Endothelial cell of umbilical vein (primary cell): ENCODE data around the gene SLC44A3. TPM values are rescaled to one million over a fixed set of nuclear protein-coding genes. Genes with fewer than 3 reads are reported as not detected.

Experiments used
- BruUV-seq: library from RNA; stranded (reverse); fragments of 400-500 nt; replicated peaks from 2 replicates; lab custom pipeline; 2021; lab: Mats Ljungman, UMichigan
- CTCF ChIA-PET: fragments of 300-600, 350-600 bp; sonication (Branson Sonifier 250); formaldehyde crosslinking; loops from one replicate; lab custom pipeline; 2021; ENCODE audit warnings: antibody characterized with exemption, inconsistent platforms; lab: Charles Lee
- POLR2A ChIA-PET: fragments of 300-600, 350-600 bp; sonication (Branson Sonifier 250); formaldehyde crosslinking; loops from one replicate; lab custom pipeline; 2021; ENCODE audit warnings: antibody characterized with exemption, inconsistent platforms; lab: Charles Lee
- DNase-seq: peaks from one replicate; pipeline ENCODE4 v3.0.0-alpha.2; 2011; ENCODE audit warnings: low read depth, low spot score
- FAIRE-seq: peaks from 2 replicates; lab custom pipeline; 2011; peaks lifted over from hg19 to GRCh38; lab: Jason Lieb, UNC
- H2AFZ ChIP-seq: 2 replicates; pipeline ENCODE4 v1.6.0; 2012; ENCODE audit warnings: low read depth, low read length, control low read depth, inconsistent platforms
- H3K27ac ChIP-seq: 2 replicates; pipeline ENCODE4 v1.5.1; 2011; ENCODE audit warnings: low read depth, mild to moderate bottlenecking, control low read depth, low read length, moderate library complexity; ENCODE audit not compliant: insufficient read depth
- H3K27me3 ChIP-seq, 2 experiments: 2 replicates each; pipeline versions ENCODE4 v1.6.0 to v1.6.1; 2011; ENCODE audit warnings: low read length in 2 of 2, mixed read lengths in 1 of 2; ENCODE audit not compliant: control insufficient read depth in 2 of 2, insufficient read depth in 2 of 2
- H3K36me3 ChIP-seq, 2 experiments: 2 replicates in 1 of 2; 3 replicates in 1 of 2; pipeline ENCODE4 v1.5.1; 2011; ENCODE audit warnings: low read length in 2 of 2, mild to moderate bottlenecking in 1 of 2, moderate library complexity in 1 of 2; ENCODE audit not compliant: control insufficient read depth in 2 of 2, insufficient read depth in 2 of 2; ENCODE audit errors: extremely low read depth in 1 of 2
- H3K4me1 ChIP-seq: 3 replicates; pipeline ENCODE4 v1.5.1; 2011; ENCODE audit warnings: mild to moderate bottlenecking, low read length; ENCODE audit not compliant: control insufficient read depth, insufficient read depth; ENCODE audit errors: extremely low read depth
- H3K4me2 ChIP-seq: 2 replicates; pipeline ENCODE4 v1.6.1; 2011; ENCODE audit warnings: low read length, control low read depth, mixed read lengths; ENCODE audit not compliant: insufficient read depth
- H3K4me3 ChIP-seq, 3 experiments: fragments of 200-600 bp in 1 of 3; sonication (generic), shearing (Covaris generic) in 1 of 3; replicated peaks in 1 of 3; 2 replicates each; pipeline ENCODE4 v1.5.1; 2011 to 2016; ENCODE audit warnings: control low read depth in 3 of 3, low read length in 3 of 3, mild to moderate bottlenecking in 2 of 3, inconsistent platforms in 1 of 3, low read depth in 1 of 3, moderate library complexity in 1 of 3; ENCODE audit not compliant: insufficient read depth in 1 of 3
- H3K79me2 ChIP-seq: 2 replicates; pipeline ENCODE4 v1.6.0; 2012; ENCODE audit warnings: low read length, inconsistent platforms; ENCODE audit not compliant: control insufficient read depth, insufficient read depth
- H3K9ac ChIP-seq: replicated peaks from 2 replicates; pipeline ENCODE3; 2011; ENCODE audit warnings: low read length, control low read depth; ENCODE audit not compliant: insufficient read depth; ENCODE audit errors: extremely low read depth
- H3K9me1 ChIP-seq: replicated peaks from 3 replicates; pipeline ENCODE4 v1.6.0; 2011; ENCODE audit warnings: mild to moderate bottlenecking, low read length; ENCODE audit not compliant: control insufficient read depth, insufficient read depth; ENCODE audit errors: extremely low read depth
- H3K9me3 ChIP-seq: replicated peaks from 2 replicates; pipeline ENCODE4 v1.5.1; 2012; ENCODE audit warnings: low read length, inconsistent platforms; ENCODE audit not compliant: control insufficient read depth, insufficient read depth
- H4K20me1 ChIP-seq: replicated peaks from 2 replicates; pipeline ENCODE3; 2011; ENCODE audit warnings: mild to moderate bottlenecking, low read length; ENCODE audit not compliant: control insufficient read depth, insufficient read depth; ENCODE audit errors: extremely low read depth
- EZH2 ChIP-seq: IDR thresholded peaks from 2 replicates; pipeline ENCODE4 v1.6.1; 2012; ENCODE audit warnings: borderline replicate concordance, low read depth, mild to moderate bottlenecking, moderate library complexity, low read length, inconsistent platforms; ENCODE audit not compliant: severe bottlenecking
- FOS ChIP-seq: IDR thresholded peaks from 2 replicates; pipeline ENCODE4 v1.6.1; 2011; ENCODE audit warnings: mild to moderate bottlenecking, low read length, moderate library complexity, borderline replicate concordance; ENCODE audit not compliant: insufficient read depth
- GATA2 ChIP-seq: IDR thresholded peaks from 2 replicates; pipeline ENCODE4 v1.7.0; 2011; ENCODE audit warnings: low read depth, mild to moderate bottlenecking, moderate library complexity, mixed read lengths, low read length; ENCODE audit not compliant: insufficient read length, insufficient read depth
- JUN ChIP-seq: IDR thresholded peaks from 2 replicates; pipeline ENCODE4 v1.6.1; 2011; ENCODE audit warnings: borderline replicate concordance, low read depth; ENCODE audit not compliant: insufficient read length, insufficient read depth
- MYC ChIP-seq: IDR thresholded peaks from one replicate; pipeline ENCODE4 v1.6.1; 2011; ENCODE audit warnings: mild to moderate bottlenecking, low read depth, low read length
- POLR2A ChIP-seq: IDR thresholded peaks from 2 replicates; pipeline ENCODE4 v1.6.1; 2012; ENCODE audit warnings: low read depth, mild to moderate bottlenecking, control low read depth, low read length
- POLR2AphosphoS5 ChIP-seq: IDR thresholded peaks from 2 replicates; pipeline ENCODE4 v1.6.1; 2012; ENCODE audit warnings: low read depth, mild to moderate bottlenecking, control low read depth, low read length, moderate library complexity; ENCODE audit not compliant: insufficient read depth
- dilution Hi-C: fragments of 300-500 bp; cut with MboI; formaldehyde crosslinking; loops from one replicate; pipeline ENCODE4 v1.15.0; 2019; ENCODE audit warnings: low sequenced_read_pairs; ENCODE audit not compliant: extremely low pct_ligation_motif_present
- intact Hi-C: fragments of 100-400 bp; cut with micrococcal nuclease; formaldehyde crosslinking; loops from one replicate; pipeline ENCODE4 v1.10.0; 2022
- polyA plus RNA-seq, 4 experiments: library from polyadenylated mRNA; depleted of rRNA in 3 of 4; stranded (reverse) in 3 of 4; unstranded in 1 of 4; fragments of >200 nt; gene quantifications; 2 replicates each; pipeline versions ENCODE4 v1.2.1 to v1.2.3, GENCODE V29; 2011 to 2012; ENCODE audit warnings: missing spikeins in 1 of 4
- total RNA-seq: library from RNA; stranded (reverse); gene quantifications from 2 replicates; pipeline ENCODE4 v1.2.3, GENCODE V29; 2021
- TF ChIP-seq, protein P1 (sequence below), 2 donors: IDR thresholded peaks; 1 replicate in 1 of 2; 2 replicates in 1 of 2; pipeline ENCODE4 v1.5.1; 2011; ENCODE audit warnings: low read length in 2 of 2, mild to moderate bottlenecking in 2 of 2, moderate library complexity in 2 of 2, control low read depth in 1 of 2, inconsistent platforms in 1 of 2, low read depth in 1 of 2; ENCODE audit not compliant: insufficient read depth in 1 of 2; ENCODE audit errors: extremely low read depth in 1 of 2
- TF ChIP-seq, protein P2 (sequence below): IDR thresholded peaks from 2 replicates; pipeline ENCODE4 v1.6.1; 2011; ENCODE audit not compliant: insufficient read depth, insufficient read length

The SLC44A3 gene
- total and polyA plus RNA-seq, 2 donors (not counting 3 experiments of a cell fraction or from before 2014, with no cell fraction given), result 0.29 to 0.42 TPM

DNA sequence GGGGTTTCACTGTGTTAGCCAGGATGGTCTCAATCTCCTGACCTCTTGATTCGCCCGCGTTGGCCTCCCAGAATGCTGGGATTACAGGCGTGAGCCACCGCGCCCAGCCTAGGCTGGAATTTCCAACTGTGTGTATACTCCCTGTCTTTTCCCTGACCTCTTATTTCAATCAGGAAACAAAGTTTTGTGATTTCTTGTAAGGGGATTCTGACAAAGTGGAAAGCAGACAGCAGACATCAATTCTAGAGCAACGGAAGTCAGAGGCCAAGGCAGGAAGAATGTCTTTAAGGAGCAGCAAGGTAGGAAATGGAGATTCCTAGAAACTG, 36.0 kb upstream of the SLC44A3 start:
- intact Hi-C loops, result no loop called here
- Histone ChIP-seq H2AFZ (peak overlapping the region; percentile 75), H3K9me1 (no peaks in the 10 kb centered on the region), H3K9ac (peak overlapping the region; percentile 35), H3K4me1 (peaks cover 16% of the 10 kb centered on the region), H3K27me3 (peaks cover 0 to 4% of the 10 kb centered on the region in 2 experiments), H3K79me2 (no peaks in the 10 kb centered on the region), H3K27ac (peak overlapping the region; percentile 64), H4K20me1 (no peaks in the 10 kb centered on the region), H3K9me3 (no peaks in the 10 kb centered on the region), H3K4me3 (no peak overlapping the region), H3K36me3 (no peaks in the 10 kb centered on the region), H3K4me2 (peak overlapping the region; percentile 49)
- CTCF ChIA-PET, result no interaction called here
- dilution Hi-C loops, result no loop called here
- TF ChIP-seq MYC, result no peak
- TF ChIP-seq GATA2, result no peak
- TF ChIP-seq POLR2AphosphoS5, result no peak
- no peak for TF ChIP-seq POLR2A
- no peak for TF ChIP-seq JUN
- TF ChIP-seq, protein P1, sequence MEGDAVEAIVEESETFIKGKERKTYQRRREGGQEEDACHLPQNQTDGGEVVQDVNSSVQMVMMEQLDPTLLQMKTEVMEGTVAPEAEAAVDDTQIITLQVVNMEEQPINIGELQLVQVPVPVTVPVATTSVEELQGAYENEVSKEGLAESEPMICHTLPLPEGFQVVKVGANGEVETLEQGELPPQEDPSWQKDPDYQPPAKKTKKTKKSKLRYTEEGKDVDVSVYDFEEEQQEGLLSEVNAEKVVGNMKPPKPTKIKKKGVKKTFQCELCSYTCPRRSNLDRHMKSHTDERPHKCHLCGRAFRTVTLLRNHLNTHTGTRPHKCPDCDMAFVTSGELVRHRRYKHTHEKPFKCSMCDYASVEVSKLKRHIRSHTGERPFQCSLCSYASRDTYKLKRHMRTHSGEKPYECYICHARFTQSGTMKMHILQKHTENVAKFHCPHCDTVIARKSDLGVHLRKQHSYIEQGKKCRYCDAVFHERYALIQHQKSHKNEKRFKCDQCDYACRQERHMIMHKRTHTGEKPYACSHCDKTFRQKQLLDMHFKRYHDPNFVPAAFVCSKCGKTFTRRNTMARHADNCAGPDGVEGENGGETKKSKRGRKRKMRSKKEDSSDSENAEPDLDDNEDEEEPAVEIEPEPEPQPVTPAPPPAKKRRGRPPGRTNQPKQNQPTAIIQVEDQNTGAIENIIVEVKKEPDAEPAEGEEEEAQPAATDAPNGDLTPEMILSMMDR (IDR thresholded peaks at IDR 0.05; ENCODE audit: extremely low read depth in 1 of 2, insufficient read depth in 1 of 2, low read depth in 1 of 2, low read length in 2 of 2), result no peak
- TF ChIP-seq FOS, result no peak
- no peak for TF ChIP-seq EZH2
- TF ChIP-seq, protein P2, sequence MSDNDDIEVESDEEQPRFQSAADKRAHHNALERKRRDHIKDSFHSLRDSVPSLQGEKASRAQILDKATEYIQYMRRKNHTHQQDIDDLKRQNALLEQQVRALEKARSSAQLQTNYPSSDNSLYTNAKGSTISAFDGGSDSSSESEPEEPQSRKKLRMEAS, result no peak
- POLR2A ChIA-PET, result no interaction called here
- FAIRE-seq, result no peak
- DNase-seq, result peak; percentile 34
- BruUV-seq, result TSS peak; percentile 86
